Right lobe of liver (tissue), 6 donors: Measurements from ENCODE around the gene TERT. TPM values are rescaled to one million over a fixed set of nuclear protein-coding genes. Genes with fewer than 3 reads are reported as not detected.
"Not testable (repeated sequence)": the region's sequence is repeated elsewhere in the genome, so short reads cannot be mapped to it uniquely, and the experiment has no call there.

ENCODE experiments used
- ATAC-seq, 4 donors: fragments of 200-7000 bp; cut with Tn5 transposase; one replicate each; pipeline ENCODE4 v1.9.1; 2020; ENCODE audit warnings: mild to moderate bottlenecking in 4 of 4, moderate library complexity in 4 of 4
- DNase-seq, 3 donors: peaks; one replicate each; pipeline ENCODE4 v3.0.0-alpha.2; 2020
- H3K27ac ChIP-seq, 3 donors: fragments of 200-600 bp; one replicate each; pipeline ENCODE4 v1.8.0; 2022
- H3K27me3 ChIP-seq, 2 donors: fragments of 200-600 bp; one replicate each; pipeline ENCODE4 v1.8.0; 2022
- H3K36me3 ChIP-seq, 4 donors: fragments of 200-600 bp; sonication (generic) in 1 of 4; one replicate each; pipeline versions ENCODE4 v1.5.1 to v1.8.0; 2017 to 2022; ENCODE audit warnings: control low read depth in 1 of 4
- H3K4me1 ChIP-seq, 4 donors: fragments of 200-600 bp; sonication (generic) in 1 of 4; one replicate each; pipeline versions ENCODE4 v1.5.1 to v1.8.0; 2017 to 2022; ENCODE audit warnings: control low read depth in 1 of 4
- H3K4me3 ChIP-seq, 3 donors: fragments of 200-600 bp; one replicate each; pipeline ENCODE4 v1.8.0; 2022
- H3K9me3 ChIP-seq, 4 donors: fragments of 200-600 bp; sonication (generic) in 1 of 4; one replicate each; pipeline versions ENCODE4 v1.5.1 to v1.8.0; 2017 to 2022; ENCODE audit warnings: control low read depth in 1 of 4
- CTCF ChIP-seq, 4 donors: fragments of 200-600 bp in 3 of 4; fragments of 450-650 bp in 1 of 4; IDR thresholded peaks; one replicate each; pipeline versions ENCODE4 v1.5.1 to v1.8.0; 2016 to 2022; ENCODE audit warnings: antibody characterized with exemption in 4 of 4, mild to moderate bottlenecking in 2 of 4
- POLR2A ChIP-seq: fragments of 450-650 bp; IDR thresholded peaks from one replicate; pipeline ENCODE4 v1.6.1; 2017; ENCODE audit warnings: antibody characterized with exemption, mild to moderate bottlenecking
- WGBS: methylation state at CpG from one replicate; pipeline ENCODE4 v1.1.6; 2018; ENCODE audit warnings: low coverage, low lambda C conversion rate; ENCODE audit not compliant: insufficient coverage; ENCODE audit errors: missing lambda C conversion rate; 5-methylcytosine and 5-hydroxymethylcytosine counted together
- intact Hi-C, 2 donors: fragments of 100-400 bp; cut with DNase I; formaldehyde crosslinking; loops; one replicate each; pipeline versions ENCODE4 v1.11.2 to v1.14.1; 2022
- total RNA-seq, 6 experiments: library from RNA; depleted of rRNA in 2 of 6; stranded (reverse); fragments of >200 nt in 2 of 6; fragmentation: NEBNext Ultra II Directional in 3 of 6; extraction: Animal tissue kit (Norgen Biotek cat#: 25700) in 3 of 6; gene quantifications; one replicate each; pipeline versions ENCODE4 v1.1.0 to v1.2.4, GENCODE V29; 2016 to 2023
- donor health status: DM: no; HTN: yes; CAD: no.
- donor health status: DM: no; HTN: no; CAD: no.
- donor health status: DM: no; HTN: no; CAD: no.
- donor health status: DM: no; HTN: yes; CAD: no.
- donor health status: DM: no; HTN: yes; CAD: no.

TERT gene
- total RNA-seq, 6 experiments from 2014 or later = not detected

- WGBS = 94% methylated on average over 5 of the region's 9 CpGs
- intact Hi-C loops = no loop called here
Observed at GRCh38 chr5:1329111-1329579, 34.3 kb upstream of the TERT start.

GRCh38 chr5:1328237-1329110 is 33.6 kb upstream of the TERT start:
- intact Hi-C loops, ATAC-seq, DNase-seq, H3K27ac ChIP-seq, H3K4me1 ChIP-seq, H3K27me3 ChIP-seq, H3K4me3 ChIP-seq, H3K9me3 ChIP-seq: not testable (repeated sequence)
- H3K36me3 ChIP-seq = peaks cover 0 to 45% (median 21%) of the 10 kb centered on the region in 4 donors
- WGBS = 81% methylated on average over 3 of the region's 7 CpGs

More at GRCh38 chr5:1329111-1329579, 34.3 kb upstream of the TERT start:
- Histone ChIP-seq H3K9me3 (no peaks in the 10 kb centered on the region), H3K27ac (no peak overlapping the region), H3K4me1 (peaks cover 0 to 7% (median 0%) of the 10 kb centered on the region in 4 donors), H3K36me3 (peaks cover 0 to 44% (median 21%) of the 10 kb centered on the region in 4 donors), H3K4me3 (no peak overlapping the region), H3K27me3 (no peaks in the 10 kb centered on the region)
- DNase-seq (peak in 1 of 3 donors; percentile 26), ATAC-seq (no peak)
- TF ChIP-seq POLR2A (no peak), CTCF (IDR thresholded peaks at IDR 0.05) (no peak)

- peaks cover 0 to 50% (median 28%) of the 10 kb centered on the region in 4 donors for H3K36me3 ChIP-seq
- intact Hi-C loops, H3K27ac ChIP-seq, ATAC-seq, H3K4me1 ChIP-seq, H3K4me3 ChIP-seq, H3K27me3 ChIP-seq, DNase-seq, H3K9me3 ChIP-seq: not testable (repeated sequence)
- 56% methylated on average over 6 of the region's 6 CpGs for WGBS
Observed at GRCh38 chr5:1326901-1327756, 32.3 kb upstream of the TERT start.

- intact Hi-C loops, H3K27ac ChIP-seq, H3K9me3 ChIP-seq, H3K4me3 ChIP-seq, H3K4me1 ChIP-seq, ATAC-seq, DNase-seq, H3K27me3 ChIP-seq: not testable (repeated sequence)
- WGBS = 61% methylated on average over 5 of the region's 5 CpGs
- H3K36me3 ChIP-seq = peaks cover 0 to 50% (median 28%) of the 10 kb centered on the region in 4 donors
Observed at GRCh38 chr5:1326532-1326875, 31.6 kb upstream of the TERT start.

GRCh38 chr5:1325870-1326531 is 31.1 kb upstream of the TERT start:
- H3K4me3 ChIP-seq = no peak overlapping the region
- 69% methylated on average over 6 of the region's 22 CpGs for WGBS
- no peak for TF ChIP-seq POLR2A
- TF ChIP-seq CTCF (IDR thresholded peaks at IDR 0.05) = no peak
- DNase-seq (no peak), ATAC-seq (peak in 1 of 4 donors; percentile 3)
- intact Hi-C loops = no loop called here
- no peak overlapping the region for H3K27ac ChIP-seq
- H3K27me3 ChIP-seq = no peaks in the 10 kb centered on the region
- no peaks in the 10 kb centered on the region for H3K9me3 ChIP-seq
- peaks cover 0 to 50% (median 31%) of the 10 kb centered on the region in 4 donors for H3K36me3 ChIP-seq
- H3K4me1 ChIP-seq = peaks cover 0 to 7% (median 0%) of the 10 kb centered on the region in 4 donors
